TTC549 (cell line): ENCODE measurements around the gene DGKD.
"Not testable (repeated sequence)": the region's sequence is repeated elsewhere in the genome, so short reads cannot be mapped to it uniquely, and the experiment has no call there.

Experiments used
- FAIRE-seq: peaks from 2 replicates; lab custom pipeline; 2012; peaks lifted over from hg19 to GRCh38; lab: Jason Lieb, UNC

DGKD gene

DNA sequence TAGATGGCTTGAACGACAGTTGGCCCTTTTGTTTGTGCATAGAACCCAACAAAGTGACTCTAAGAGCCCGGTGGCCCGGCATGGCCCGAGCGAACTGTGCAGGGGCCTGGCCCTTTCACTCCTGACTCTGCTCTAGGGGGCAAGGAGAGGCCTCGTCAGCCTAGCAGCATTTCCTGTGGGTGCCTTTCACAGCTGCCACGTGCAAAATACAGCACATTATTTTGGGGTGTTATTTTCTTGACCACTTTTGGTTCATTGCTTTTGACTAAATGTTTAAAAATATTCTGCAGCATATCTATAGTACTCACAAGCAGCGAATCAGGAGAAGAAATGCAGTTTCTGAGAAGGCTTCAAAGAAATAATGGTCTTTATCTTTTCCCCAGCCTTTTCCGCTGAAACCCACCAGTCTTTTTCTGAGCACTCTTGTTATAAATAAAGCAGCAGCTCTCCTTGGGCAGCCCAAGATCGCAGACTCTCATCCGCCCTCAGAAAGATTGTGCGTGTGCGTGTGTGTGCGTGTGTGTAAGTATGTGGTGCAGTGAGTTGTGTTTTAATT is 31.3 kb downstream of the DGKD start:
- no peak for FAIRE-seq

DNA sequence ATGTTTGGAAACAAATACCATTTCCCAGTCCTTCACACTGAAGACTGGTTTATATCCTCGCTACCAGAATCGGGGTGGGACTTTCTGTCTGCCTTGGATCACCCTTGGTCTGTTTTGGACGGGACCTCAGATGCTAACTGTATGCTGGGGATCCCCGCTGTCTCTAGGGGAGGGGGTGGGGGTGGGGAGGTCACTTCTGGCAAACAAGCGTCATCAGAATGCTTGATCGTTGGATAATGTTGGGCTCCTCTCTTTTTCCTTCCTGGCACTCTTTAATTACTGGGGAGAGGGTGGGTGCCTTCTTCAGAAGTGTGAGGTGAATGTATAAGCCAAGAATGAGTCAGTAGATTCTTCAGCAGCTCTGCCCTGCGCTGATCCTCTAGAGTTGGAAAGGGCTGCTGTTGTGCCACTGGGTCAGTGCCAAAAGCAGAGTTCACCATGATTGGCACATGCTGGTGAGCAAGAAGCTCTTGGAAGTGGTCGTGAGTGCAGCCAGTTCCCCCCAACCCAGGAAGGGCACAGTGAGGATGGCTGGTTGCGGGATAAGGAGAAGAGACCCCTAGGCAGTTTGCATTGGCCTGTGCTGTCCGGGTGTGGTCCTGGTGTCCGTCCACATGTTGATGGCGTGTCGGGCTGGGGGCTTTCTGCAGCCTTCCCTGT is 32.2 kb downstream of the DGKD start:
- FAIRE-seq, result no peak

DNA sequence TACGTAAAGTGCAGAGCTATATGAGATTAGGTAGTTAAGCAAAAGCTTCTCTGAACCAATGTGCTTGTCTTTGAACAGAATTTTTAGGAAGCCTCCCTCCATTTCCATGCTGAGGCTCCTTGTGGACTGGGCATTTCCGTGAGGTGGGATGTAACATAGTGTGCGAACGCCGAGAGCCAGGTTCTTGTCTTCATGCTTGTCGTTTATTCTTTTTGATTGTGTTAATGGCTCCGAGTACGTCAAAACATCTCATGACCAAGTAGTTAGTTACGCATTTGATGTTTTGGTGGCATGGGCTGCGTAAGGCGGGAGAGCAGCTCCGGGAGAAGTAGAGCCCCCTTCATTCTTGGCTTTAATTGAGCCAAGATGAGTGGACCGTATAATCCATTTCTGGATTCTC is 32.9 kb downstream of the DGKD start:
- FAIRE-seq, result no peak

DNA sequence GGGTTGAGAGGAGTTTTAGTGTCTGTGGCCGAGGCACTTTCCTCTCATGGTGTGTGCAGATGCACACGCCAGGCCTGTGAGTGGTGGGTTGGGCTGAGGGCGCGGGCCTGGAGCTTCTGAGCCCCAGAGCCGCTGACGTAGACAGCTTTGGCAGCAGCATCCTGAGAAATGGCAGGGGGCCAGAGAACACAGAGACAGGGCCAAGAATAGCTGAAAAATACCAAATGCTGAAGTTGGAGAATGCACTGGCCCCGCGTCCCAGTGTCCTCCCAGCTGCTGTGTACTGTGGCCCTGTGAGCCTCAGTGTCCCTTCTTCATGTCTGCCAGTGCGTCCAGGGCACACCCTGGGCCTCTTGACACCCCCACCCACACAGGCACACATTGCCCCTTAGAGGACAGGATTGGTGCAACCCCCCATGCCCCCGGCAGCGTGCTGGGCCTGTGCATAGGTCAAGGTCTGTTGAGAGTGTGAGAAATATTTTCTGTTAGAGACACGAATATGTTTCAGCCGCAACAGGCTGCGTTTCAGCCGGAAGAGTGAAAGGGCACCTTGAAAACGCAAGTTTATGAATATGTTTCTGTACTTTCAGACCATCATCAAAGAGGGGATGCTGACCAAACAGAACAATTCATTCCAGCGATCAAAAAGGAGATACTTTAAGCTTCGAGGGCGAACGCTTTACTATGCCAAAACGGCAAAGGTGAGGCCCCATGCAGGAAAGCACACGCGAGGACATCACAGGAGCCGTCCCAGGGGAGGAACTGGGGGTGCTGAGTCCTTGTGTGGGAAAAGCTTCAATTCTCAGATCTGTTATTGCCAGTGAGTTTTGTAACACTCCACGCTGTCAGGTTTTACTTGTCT is 33.6 kb downstream of the DGKD start:
- FAIRE-seq, result no peak

DNA sequence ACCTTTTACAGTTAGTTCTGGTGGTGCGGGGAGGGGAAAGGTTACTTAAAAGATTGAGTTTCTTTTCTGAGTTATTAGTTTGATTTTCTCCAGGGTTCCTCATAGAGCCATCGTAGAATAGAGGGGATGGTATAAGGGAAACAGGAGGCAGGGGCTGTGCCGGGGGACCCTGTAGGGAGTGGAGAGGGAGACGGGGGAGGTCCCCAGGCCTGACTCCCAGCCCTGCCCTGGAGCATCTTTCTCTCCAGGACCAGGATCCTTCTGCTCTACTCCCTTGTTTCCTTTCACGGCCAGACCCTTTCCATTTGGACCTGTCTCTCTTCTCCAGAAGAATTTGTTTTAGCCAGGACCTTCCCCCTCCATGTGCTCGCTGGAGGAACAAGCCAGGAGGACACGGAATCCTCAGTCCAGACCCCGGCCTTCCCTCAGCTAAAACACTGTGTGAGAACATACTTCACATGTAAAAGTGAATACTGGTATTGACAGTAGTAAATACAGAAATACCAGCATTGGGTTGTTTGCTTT is 35.4 kb downstream of the DGKD start:
- no peak for FAIRE-seq

DNA sequence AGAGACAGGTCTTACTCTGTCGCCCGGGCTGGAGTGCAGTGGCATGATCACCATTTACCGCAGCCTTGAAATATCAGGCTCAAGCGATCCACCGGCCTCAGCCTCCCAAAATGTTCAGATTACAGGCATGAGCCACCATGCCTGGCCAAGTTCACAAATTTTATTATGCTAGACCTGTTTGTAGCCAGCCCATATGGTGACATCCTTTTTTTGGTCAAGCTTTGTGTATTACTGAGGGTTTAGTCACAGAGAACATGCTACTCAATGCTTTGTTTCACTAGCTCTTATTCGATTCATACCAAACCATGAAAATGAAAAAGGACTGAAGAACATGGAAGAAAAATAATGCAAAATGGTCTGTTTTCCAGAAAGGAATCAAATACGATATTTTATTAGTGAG is 41.4 kb downstream of the DGKD start:
- no peak for FAIRE-seq

DNA sequence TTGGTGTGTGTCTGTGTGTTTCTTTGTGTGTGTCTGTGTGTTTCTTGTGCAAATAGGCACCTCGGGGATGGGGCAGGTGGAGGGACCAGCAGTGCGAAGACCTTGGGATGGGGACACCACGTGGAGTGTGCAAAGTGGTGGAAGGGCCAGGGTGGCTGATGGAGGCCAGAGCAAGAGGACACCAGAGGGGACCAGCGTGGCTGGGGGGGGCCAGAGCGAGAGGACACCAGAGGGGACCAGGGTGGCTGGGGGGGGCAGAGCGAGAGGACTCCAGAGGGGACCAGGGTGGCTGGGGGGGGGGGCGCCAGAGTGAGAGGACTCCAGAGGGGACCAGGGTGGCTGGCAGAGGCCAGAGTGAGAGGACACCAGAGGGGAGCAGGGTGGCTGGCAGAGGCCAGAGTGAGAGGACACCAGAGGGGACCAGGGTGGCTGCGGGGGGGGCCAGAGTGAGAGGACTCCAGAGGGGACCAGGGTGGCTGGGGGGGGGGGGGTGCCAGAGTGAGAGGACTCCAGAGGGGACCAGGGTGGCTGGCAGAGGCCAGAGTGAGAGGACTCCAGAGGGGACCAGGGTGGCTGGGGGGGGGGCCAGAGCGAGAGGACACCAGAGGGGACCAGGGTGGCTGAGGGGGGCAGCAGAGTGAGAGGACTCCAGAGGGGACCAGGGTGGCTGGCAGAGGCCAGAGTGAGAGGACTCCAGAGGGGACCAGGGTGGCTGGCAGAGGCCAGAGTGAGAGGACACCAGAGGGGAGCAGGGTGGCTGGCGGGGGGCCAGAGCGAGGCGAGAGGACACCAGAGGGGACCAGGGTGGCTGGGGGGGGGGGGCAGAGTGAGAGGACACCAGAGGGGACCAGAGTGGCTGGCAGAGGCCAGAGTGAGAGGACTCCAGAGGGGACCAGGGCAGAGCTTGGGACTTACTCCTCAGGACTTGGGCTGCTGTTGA is 42.7 kb downstream of the DGKD start:
- not testable (repeated sequence) for FAIRE-seq

DNA sequence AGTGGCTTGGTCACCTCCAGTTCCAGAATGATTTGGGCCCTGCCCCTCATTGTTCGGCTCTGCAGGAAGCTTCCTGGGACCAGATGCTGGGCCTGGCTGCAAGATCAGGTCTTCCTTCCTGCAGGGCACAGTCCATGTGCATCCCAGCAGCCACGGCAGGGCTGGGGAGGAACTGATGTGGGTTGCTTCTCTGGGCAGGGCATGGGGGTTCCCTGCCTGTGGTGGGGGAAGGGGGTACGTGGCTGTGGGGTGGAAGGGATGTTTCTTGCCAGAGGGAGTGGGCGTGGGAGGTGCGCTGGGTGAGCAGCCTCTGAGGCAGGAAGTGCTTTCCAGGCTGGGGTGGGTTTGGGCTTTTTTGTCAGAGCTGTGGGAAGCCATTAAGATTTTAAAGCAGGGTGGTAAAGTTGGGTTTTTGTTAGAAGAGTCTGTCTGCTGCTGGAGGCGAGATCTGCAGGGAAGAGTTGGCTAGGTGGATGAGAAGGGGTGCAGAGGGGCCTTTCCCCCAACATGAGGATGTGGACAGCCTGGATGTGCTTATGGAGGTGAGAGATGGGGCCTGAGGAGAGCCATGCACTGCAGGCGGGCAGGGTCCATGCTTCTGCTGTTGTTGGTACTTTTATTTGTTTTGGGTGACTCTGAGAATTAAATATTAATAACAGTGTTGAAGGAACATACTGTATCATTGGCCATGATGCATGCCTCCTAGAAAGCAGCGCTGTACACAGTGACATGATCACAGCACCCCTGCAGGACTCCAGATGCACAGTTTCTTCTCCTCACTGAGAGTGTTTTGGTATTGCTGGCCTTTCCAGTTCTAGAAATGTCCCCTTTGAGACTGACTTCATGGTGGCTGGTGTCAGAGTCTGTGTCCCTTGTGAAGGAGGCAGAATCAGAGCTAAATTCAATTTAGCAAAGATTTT is 45.3 kb downstream of the DGKD start:
- no peak for FAIRE-seq

DNA sequence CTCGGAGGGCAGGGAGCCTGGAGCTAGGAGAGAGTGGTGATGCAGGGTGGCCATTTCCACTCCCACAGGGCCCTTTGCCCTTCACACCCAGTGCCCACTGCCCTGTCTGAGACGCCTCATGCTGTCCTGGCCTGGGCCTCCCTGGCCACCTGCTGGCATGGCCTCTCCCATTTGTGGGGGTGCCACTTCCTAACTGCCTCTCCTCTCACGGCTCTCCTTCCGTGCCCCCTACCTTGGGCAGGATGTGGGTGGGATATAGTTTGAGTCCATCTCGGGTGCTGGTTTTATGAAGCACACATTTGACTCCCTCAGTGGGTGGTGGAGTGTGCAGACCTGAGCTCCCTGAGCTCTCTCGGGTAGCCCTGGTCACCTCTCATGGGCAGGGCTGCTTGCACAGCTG is 46.0 kb downstream of the DGKD start:
- FAIRE-seq, result no peak

DNA sequence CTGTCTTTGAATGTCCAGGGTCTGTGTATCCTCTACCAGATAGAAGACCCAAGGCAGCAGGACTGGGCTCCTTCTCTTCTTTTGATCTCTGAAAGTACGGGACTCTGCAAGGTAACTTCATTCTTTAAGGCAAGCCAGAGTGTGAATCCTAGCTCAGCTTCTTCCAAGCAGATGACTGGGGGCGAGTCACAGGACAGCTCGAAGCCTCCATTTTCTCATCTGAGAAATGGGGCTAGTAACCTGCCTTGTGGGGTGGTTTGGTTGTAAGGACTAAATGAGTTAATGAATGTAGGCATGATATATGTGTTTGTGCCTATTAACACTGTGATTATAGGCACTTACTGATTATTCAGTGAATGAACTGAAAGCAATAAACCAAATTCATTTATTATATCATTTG is 46.7 kb downstream of the DGKD start:
- FAIRE-seq, result no peak

DNA sequence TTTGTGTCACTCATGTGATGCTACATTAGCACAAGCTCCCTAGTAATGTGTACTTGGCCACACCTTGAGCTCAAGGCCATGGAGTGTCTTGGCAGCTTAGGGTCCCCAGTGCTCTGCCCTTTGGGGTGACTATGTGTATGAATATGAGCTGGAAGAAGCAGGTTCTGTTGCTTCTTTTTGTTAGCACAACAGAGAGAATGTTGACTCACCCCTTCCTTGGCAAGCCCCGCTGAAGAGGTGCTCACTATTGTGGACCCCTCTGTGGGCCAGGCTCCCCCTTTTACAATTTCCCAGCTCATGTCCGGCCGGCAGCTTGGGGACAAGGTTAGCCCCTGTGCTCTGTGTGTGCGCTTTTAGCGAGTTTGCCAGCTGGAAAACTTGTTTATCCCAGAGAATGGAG is 48.1 kb downstream of the DGKD start:
- no peak for FAIRE-seq

DNA sequence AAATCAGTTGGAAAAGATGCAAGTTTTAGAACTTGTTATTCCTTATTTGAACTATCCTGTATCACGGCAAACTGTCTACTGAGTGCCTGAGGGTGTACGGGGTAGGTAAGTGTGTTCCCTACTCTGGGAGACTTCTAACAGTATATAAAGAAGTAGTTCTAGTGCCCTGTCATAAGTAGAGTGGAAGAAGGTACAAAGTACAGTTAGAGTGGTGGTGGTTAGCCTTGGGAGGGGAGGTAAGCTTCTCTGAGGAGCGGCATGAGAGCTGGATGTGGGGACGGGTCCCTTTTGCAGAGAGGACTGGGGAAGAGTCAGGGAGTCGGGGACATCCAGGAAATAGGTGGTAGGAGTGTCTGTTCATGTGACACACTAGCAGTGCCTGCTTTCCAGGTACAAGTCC is 48.5 kb downstream of the DGKD start:
- FAIRE-seq, result no peak

DNA sequence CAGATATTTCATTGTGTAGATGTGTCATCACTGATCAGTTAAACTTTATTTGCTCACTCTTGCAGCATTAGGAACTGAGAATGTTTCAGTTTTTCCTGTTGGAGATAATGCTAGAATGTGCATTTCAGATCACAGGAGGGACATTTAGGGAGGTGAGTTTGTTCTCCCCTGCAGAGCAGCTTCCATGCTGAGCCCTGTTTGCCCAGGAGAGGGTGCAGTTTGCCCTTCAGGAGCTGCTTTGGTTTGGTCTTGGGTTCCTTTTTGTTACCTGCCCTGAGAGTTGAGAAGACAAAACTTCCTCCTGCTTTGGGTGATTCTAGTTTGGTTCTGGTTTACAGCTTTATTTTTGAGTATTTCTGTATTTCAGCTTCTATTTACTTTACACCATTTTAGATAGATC is 49.9 kb downstream of the DGKD start:
- FAIRE-seq, result no peak

DNA sequence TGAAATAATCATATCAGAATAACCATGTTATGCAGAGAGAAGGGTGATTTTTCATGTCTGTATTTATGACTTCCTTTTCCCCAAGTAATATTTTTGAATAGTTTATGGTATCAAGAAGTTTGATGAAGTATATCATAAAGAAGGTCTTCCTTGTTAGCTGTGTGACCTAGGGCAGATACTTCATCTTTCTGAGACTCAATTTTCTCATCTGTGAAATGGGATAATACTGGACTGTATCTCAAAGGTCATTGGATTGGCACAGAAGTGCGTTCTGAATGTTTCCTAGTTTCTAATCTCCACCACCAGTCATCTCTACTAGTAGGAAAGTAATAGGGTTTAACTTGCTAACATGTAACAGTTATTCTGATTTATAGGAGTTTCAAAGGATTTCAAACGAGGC is 52.6 kb downstream of the DGKD start:
- no peak for FAIRE-seq

DNA sequence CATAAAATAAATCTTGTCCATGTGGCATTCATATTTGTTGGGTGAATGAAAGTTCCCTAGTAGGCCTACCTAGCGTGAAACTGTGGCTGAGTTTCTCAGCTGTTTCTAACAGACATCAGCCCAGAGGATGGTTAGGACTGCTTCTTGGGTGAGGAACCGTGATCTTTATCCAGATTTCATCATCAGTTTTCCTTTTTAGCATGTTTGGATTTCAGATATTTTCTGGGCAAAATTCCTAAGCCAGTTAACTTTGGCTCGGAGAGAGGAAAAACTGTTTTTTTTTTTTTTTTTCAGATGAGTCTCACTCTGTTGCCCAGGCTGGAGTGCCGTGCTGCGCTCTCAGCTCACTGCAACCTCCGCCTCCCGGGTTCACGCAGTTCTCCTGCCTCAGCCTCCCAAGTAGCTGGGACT is 53.5 kb downstream of the DGKD start:
- no peak for FAIRE-seq

DNA sequence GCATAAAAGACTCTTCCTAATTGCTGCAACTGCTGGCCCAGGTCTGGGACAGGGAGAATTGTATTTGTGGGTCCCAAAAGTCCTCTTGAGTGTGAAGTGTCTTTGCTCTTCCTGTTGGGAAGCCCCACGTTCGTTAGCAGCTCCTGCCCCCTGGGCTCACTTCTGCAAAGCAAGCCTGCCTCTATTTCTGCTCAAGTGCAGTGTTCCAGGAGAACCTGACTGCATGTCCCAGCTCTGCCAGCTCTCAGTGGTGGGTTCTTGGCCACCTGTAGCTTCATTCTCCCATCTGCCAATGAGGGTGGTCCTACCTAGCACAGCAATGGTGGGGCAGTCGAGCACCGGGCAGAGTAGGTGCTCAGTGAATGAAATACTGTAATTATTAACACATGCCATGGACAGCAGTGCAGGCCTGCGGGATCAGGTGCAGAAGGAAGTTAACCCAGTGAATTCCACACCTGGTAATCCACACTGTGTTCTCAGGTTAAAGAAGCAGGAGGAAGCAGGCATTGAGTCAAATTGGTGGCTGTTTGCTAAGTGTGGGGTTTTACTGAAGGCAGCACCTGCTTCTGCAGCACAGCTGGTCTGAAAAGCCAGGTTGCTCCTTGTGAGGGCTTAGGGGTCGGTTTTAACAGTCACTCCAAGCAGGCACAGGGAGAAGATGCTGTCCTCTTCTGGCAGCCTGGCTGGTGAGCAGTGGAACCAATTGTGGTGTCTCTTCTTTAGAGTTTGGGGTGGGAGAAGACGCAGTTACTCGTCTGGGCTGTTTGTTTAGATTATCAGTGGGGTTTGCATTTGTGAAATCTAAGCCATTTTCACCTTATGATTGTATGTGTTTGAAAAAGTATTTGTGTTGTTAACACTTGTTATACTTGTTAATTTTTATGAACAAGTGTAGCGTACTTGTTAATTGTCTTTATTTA is 54.3 kb downstream of the DGKD start:
- no peak for FAIRE-seq

DNA sequence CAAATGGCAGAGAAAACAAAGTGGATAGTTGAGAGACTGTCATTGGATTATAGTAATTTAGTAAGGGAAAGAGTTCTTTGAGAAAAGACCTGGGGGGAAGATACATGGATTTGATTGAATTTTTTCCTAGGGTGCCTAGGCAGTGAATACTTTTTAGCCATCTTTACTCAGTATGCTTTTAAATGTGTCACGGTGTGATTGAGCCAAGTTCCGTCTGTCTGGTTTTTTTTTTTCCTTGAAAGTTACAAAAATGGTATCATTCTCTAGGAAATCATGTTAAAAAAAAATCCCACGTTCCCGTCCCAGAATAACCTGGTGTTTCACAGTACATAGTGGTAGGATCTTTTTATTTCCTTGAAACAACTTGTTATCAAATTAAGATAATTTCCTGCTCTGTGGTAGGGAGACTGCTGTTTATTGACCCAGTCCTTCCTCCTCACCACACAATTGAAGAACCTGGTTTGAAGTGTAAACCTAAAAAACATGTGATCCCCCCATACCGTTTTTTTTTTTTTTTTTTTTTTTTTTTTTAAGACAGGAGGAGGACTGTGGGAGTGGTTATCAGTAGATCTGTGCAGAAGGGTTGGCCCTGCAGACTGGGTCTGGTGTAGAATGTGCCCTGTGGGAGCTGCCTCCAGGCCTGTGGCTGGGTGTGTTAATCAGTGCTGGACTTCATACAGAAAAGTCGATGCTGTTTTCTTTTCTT is 55.1 kb downstream of the DGKD start:
- FAIRE-seq, result no peak

DNA sequence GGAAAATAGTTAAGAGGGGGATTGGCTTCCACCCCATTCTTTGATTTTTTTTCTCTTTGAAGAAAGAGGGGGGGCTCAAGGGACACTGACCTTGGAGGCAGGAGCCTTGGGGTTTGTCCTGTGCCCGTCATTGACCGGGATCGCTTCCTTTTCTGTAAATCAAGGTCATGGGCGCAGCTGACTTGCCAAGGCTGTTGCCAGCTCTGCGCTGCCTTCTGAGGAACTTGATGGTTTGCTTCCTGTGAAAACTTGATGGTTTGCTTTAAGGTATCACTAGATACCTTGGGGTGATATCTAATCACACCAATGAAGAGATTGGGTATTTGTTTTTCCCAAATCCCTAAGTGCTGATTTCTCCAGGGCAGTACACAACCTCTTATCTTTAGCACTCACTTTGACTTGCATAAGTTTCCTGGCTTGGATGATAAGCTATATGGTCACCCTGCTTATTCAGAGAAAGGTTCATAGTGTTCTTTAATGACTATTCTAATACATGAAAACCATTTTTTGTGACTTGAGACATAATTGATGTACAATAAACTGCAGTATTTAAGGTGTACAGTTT is 56.0 kb downstream of the DGKD start:
- no peak for FAIRE-seq

DNA sequence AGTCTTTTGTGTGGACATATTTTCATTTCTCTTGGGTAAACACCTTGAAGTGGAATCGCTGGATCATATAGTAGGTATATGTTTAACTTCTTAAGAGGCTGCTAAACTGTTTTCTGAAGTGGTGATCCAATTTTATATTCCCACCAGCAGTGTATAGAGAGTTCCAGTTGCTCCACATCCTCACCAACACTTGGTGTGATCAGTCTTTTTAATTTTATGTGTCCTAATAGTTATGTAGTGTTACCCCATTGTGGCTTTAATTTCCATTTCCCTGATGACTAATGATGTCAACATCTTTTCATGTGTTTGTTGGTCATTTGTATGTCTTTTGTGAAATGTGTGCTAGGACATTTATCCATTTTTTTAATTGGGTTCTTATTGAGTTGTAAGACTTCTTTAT is 56.9 kb downstream of the DGKD start:
- FAIRE-seq, result no peak
